CD14-positive monocyte (primary cell): ENCODE measurements around the gene MTUS2. TPM values are rescaled to one million over a fixed set of nuclear protein-coding genes. Genes with fewer than 3 reads are reported as not detected.

Source experiments
- DNase-seq, 3 donors: peaks; one replicate each; pipeline ENCODE4 v3.0.0-alpha.2; 2011 to 2022
- H2AFZ ChIP-seq: 2 replicates; pipeline ENCODE4 v1.6.0; 2012; ENCODE audit warnings: mild to moderate bottlenecking, low read depth, low read length, inconsistent platforms; ENCODE audit not compliant: insufficient read depth, poor library complexity, severe bottlenecking
- H3K27ac ChIP-seq, 2 donors: 1 replicate in 1 of 2; 2 replicates in 1 of 2; pipeline ENCODE4 v1.5.1; 2012 to 2013; ENCODE audit warnings: low read length in 2 of 2, control low read depth in 1 of 2, inconsistent platforms in 1 of 2, low read depth in 1 of 2, mild to moderate bottlenecking in 1 of 2
- H3K27me3 ChIP-seq, 2 donors: one replicate each; pipeline versions ENCODE4 v1.6.0 to v1.6.1; 2011 to 2013; ENCODE audit warnings: low read length in 2 of 2; ENCODE audit not compliant: control insufficient read depth in 2 of 2, insufficient read depth in 2 of 2
- H3K36me3 ChIP-seq, 2 donors: replicated peaks in 1 of 2; 1 replicate in 1 of 2; 2 replicates in 1 of 2; pipeline versions ENCODE4 v1.5.1 to v1.6.1; 2012 to 2013; ENCODE audit warnings: low read length in 2 of 2, control low read depth in 1 of 2, inconsistent platforms in 1 of 2, mild to moderate bottlenecking in 1 of 2; ENCODE audit not compliant: insufficient read depth in 2 of 2, control insufficient read depth in 1 of 2
- H3K4me1 ChIP-seq, 2 donors: 1 replicate in 1 of 2; 2 replicates in 1 of 2; pipeline versions ENCODE4 v1.5.1 to v1.6.1; 2012 to 2013; ENCODE audit warnings: low read length in 2 of 2, control low read depth in 1 of 2, inconsistent platforms in 1 of 2, mild to moderate bottlenecking in 1 of 2, moderate library complexity in 1 of 2; ENCODE audit not compliant: insufficient read depth in 2 of 2, control insufficient read depth in 1 of 2
- H3K4me2 ChIP-seq: replicated peaks from 2 replicates; pipeline ENCODE3; 2012; ENCODE audit warnings: low read length, moderate library complexity, mild to moderate bottlenecking; ENCODE audit not compliant: poor library complexity, severe bottlenecking; ENCODE audit errors: extremely low read depth
- H3K4me3 ChIP-seq, 3 experiments: fragments of 200-600 bp in 1 of 3; sonication (generic) in 1 of 3; replicated peaks in 1 of 3; 1 replicate in 2 of 3; 2 replicates in 1 of 3; pipeline ENCODE4 v1.5.1; 2011 to 2013; ENCODE audit warnings: low read length in 3 of 3, mild to moderate bottlenecking in 3 of 3, control low read depth in 2 of 3, low read depth in 2 of 3, inconsistent platforms in 1 of 3, moderate library complexity in 1 of 3
- H3K79me2 ChIP-seq: 2 replicates; pipeline ENCODE4 v1.6.0; 2012; ENCODE audit warnings: mild to moderate bottlenecking, control low read depth, inconsistent platforms, low read length, moderate library complexity; ENCODE audit not compliant: insufficient read depth
- H3K9ac ChIP-seq: 2 replicates; pipeline ENCODE4 v1.6.0; 2017; ENCODE audit warnings: low read length, mild to moderate bottlenecking; ENCODE audit not compliant: insufficient read depth, poor library complexity, severe bottlenecking
- H3K9me3 ChIP-seq, 2 donors: replicated peaks in 1 of 2; 1 replicate in 1 of 2; 2 replicates in 1 of 2; pipeline versions ENCODE4 v1.5.1 to v1.6.1; 2012 to 2013; ENCODE audit warnings: low read length in 2 of 2, control low read depth in 1 of 2; ENCODE audit not compliant: control insufficient read depth in 1 of 2, insufficient read depth in 1 of 2
- H4K20me1 ChIP-seq: 2 replicates; pipeline ENCODE4 v1.6.0; 2012; ENCODE audit warnings: mild to moderate bottlenecking, low read length, control low read depth, moderate library complexity; ENCODE audit not compliant: insufficient read depth
- H3K27ac Mint-ChIP-seq, 7 donors: one replicate each; pipeline ENCODE4 v1.8.0; 2020; ENCODE audit warnings: mild to moderate bottlenecking in 7 of 7, mixed read lengths in 7 of 7, moderate library complexity in 6 of 7, inconsistent platforms in 2 of 7
- H3K27me3 Mint-ChIP-seq, 3 donors: one replicate each; pipeline ENCODE4 v1.8.0; 2021 to 2022; ENCODE audit warnings: low read depth in 3 of 3, mild to moderate bottlenecking in 3 of 3, mixed read lengths in 3 of 3, moderate library complexity in 3 of 3, inconsistent platforms in 1 of 3
- H3K36me3 Mint-ChIP-seq, 2 donors: one replicate each; pipeline ENCODE4 v1.8.0; 2020; ENCODE audit warnings: mixed read lengths in 2 of 2, inconsistent platforms in 1 of 2, mild to moderate bottlenecking in 1 of 2
- H3K4me1 Mint-ChIP-seq: one replicate; pipeline ENCODE4 v1.8.0; 2020; ENCODE audit warnings: mild to moderate bottlenecking, mixed read lengths
- H3K4me3 Mint-ChIP-seq, 2 donors: one replicate each; pipeline ENCODE4 v1.8.0; 2020; ENCODE audit warnings: mild to moderate bottlenecking in 2 of 2, mixed read lengths in 2 of 2, moderate library complexity in 1 of 2
- H3K9me3 Mint-ChIP-seq, 7 donors: one replicate each; pipeline ENCODE4 v1.8.0; 2020 to 2022; ENCODE audit warnings: mixed read lengths in 7 of 7, mild to moderate bottlenecking in 6 of 7, moderate library complexity in 6 of 7, inconsistent platforms in 2 of 7
- WGBS: methylation state at CpG from one replicate; pipeline ENCODE4 v1.1.5; 2013; ENCODE audit warnings: missing lambda C conversion rate; ENCODE audit not compliant: insufficient coverage; 5-methylcytosine and 5-hydroxymethylcytosine counted together
- intact Hi-C, 2 donors: fragments of 100-400 bp; cut with micrococcal nuclease; formaldehyde crosslinking; loops; one replicate each; pipeline versions ENCODE4 v1.15.0 to v1.15.1; 2023
- polyA plus RNA-seq, 3 donors: library from polyadenylated mRNA; depleted of rRNA in 1 of 3; unstranded in 2 of 3; stranded (reverse) in 1 of 3; fragments of 300-500 nt in 2 of 3; fragments of >200 nt in 1 of 3; fragmentation: Illumina TruSeq in 2 of 3; gene quantifications; 1 replicate in 2 of 3; 2 replicates in 1 of 3; pipeline ENCODE4 v1.2.3, GENCODE V29; 2012 to 2021
- TF ChIP-seq, protein P1 (sequence below): fragments of 200-600 bp; IDR thresholded peaks from one replicate; pipeline ENCODE4 v1.8.0; 2022; ENCODE audit warnings: antibody characterized with exemption, mild to moderate bottlenecking

MTUS2 gene
- polyA plus RNA-seq, 3 donors, result 0.04 TPM; not detected in 2

DNA sequence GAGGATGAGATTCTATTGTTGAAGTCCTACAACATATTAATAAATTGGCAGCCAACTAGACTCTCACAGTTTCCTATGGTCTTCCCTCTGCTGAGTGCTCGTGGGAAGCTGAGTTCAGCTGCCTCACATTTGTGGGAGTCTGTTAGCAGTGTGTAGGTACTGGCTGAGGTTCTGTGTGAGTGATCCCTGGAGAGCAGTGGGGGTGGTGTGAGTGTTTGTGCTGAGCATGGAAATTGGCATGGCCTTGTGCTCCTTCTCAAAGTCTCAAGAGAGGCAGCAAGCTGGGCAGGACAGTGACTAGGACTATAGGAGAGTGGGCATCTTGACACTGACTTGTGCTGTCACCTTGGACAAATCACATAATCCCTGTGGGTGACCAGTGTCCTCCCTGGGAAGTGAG lies 298.3 kb downstream of the MTUS2 start:
- no peaks in the 10 kb centered on the region for H3K36me3 Mint-ChIP-seq
- no peak overlapping the region for H2AFZ ChIP-seq
- WGBS, result 80% methylated on average over 1 of the region's 1 CpG
- no peak overlapping the region for H3K4me3 ChIP-seq
- H3K27ac Mint-ChIP-seq, result no peak overlapping the region
- no peak overlapping the region for H3K4me2 ChIP-seq
- TF ChIP-seq, protein P1, sequence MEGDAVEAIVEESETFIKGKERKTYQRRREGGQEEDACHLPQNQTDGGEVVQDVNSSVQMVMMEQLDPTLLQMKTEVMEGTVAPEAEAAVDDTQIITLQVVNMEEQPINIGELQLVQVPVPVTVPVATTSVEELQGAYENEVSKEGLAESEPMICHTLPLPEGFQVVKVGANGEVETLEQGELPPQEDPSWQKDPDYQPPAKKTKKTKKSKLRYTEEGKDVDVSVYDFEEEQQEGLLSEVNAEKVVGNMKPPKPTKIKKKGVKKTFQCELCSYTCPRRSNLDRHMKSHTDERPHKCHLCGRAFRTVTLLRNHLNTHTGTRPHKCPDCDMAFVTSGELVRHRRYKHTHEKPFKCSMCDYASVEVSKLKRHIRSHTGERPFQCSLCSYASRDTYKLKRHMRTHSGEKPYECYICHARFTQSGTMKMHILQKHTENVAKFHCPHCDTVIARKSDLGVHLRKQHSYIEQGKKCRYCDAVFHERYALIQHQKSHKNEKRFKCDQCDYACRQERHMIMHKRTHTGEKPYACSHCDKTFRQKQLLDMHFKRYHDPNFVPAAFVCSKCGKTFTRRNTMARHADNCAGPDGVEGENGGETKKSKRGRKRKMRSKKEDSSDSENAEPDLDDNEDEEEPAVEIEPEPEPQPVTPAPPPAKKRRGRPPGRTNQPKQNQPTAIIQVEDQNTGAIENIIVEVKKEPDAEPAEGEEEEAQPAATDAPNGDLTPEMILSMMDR, result no peak
- H3K9me3 ChIP-seq, result no peaks in the 10 kb centered on the region
- no peaks in the 10 kb centered on the region for H3K4me1 ChIP-seq
- no peak overlapping the region for H3K9ac ChIP-seq
- no peaks in the 10 kb centered on the region for H3K4me1 Mint-ChIP-seq
- DNase-seq, result no peak
- no peak overlapping the region for H3K27ac ChIP-seq
- intact Hi-C loops, result no loop called here
- no peaks in the 10 kb centered on the region for H4K20me1 ChIP-seq
- H3K79me2 ChIP-seq, result no peaks in the 10 kb centered on the region
- peaks cover 0 to 7% (median 0%) of the 10 kb centered on the region in 7 donors for H3K9me3 Mint-ChIP-seq
- no peaks in the 10 kb centered on the region for H3K36me3 ChIP-seq
- H3K27me3 ChIP-seq, result no peaks in the 10 kb centered on the region
- peaks cover 0 to 5% (median 0%) of the 10 kb centered on the region in 3 donors for H3K27me3 Mint-ChIP-seq
- no peak overlapping the region for H3K4me3 Mint-ChIP-seq

DNA sequence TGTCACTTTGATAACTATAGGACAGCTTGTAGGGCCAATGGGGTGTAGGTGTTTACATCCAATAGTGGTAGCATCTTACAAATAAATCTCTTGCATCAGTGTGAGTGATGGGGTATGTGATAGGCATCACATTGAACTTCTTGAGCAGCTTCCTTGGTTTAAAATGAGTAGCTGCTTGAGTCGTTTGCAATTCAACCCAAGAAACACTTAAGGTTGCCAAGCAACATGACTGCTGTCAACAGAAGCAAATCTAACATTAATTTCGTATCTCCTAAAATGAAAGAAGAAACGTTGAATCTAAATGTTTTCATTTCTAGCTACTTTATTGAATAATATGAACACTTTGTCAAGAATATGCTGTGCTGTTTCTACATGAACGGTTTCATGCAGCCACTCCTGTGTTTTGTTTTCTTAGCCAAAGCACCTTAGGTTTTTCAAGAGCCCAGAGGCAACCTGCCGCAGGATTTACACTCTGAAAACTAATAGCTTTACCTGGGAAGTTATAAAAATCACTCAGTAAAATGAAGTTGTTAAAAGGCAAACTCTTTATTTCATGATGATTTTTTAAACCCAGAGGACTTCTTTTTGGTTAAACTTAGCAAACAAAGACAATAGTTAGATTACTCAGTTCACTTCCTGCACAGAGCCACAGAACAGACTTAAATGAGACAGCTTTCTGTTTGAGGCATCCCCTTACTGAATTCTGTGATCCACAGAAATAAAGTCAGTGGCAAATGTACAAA lies 305.2 kb downstream of the MTUS2 start:
- WGBS, result no CpG with 5 or more reads among the region's 5 CpGs
- no peaks in the 10 kb centered on the region for H3K36me3 Mint-ChIP-seq

More for the DNA sequence above, 305.2 kb downstream of the MTUS2 start:
- no peaks in the 10 kb centered on the region for H3K9me3 ChIP-seq
- no peak for DNase-seq
- Mint-ChIP-seq H3K27me3 (peaks cover 0 to 3% (median 3%) of the 10 kb centered on the region in 3 donors), H3K4me1 (no peaks in the 10 kb centered on the region), H3K9me3 (peaks cover 0 to 7% (median 0%) of the 10 kb centered on the region in 7 donors), H3K4me3 (no peak overlapping the region), H3K27ac (no peak overlapping the region)
- H2AFZ ChIP-seq, result no peak overlapping the region
- H3K36me3 ChIP-seq, result no peaks in the 10 kb centered on the region
- H3K4me2 ChIP-seq, result no peak overlapping the region
- TF ChIP-seq, protein P1, result no peak
- H3K4me3 ChIP-seq, result no peak overlapping the region
- H3K9ac ChIP-seq, result no peak overlapping the region
- intact Hi-C loops, result no loop called here
- no peaks in the 10 kb centered on the region for H3K4me1 ChIP-seq
- H3K27ac ChIP-seq, result no peak overlapping the region
- H3K27me3 ChIP-seq, result no peaks in the 10 kb centered on the region
- H4K20me1 ChIP-seq, result no peaks in the 10 kb centered on the region
- H3K79me2 ChIP-seq, result no peaks in the 10 kb centered on the region
